DND-41 (cell line): Measurements from ENCODE around the gene GABPB2.

ENCODE experiments used
- EZH2 ChIP-seq: IDR thresholded peaks from 3 replicates; pipeline ENCODE4 v1.6.1; 2012; ENCODE audit warnings: borderline replicate concordance, low read depth, mild to moderate bottlenecking, moderate library complexity, low read length, inconsistent platforms; ENCODE audit not compliant: severe bottlenecking
- TF ChIP-seq, protein P1 (sequence below): IDR thresholded peaks from 2 replicates; pipeline ENCODE4 v1.5.1; 2012; ENCODE audit warnings: borderline replicate concordance, low read length, moderate library complexity, mild to moderate bottlenecking; ENCODE audit not compliant: poor library complexity, severe bottlenecking; ENCODE audit errors: extremely low read depth

DNA sequence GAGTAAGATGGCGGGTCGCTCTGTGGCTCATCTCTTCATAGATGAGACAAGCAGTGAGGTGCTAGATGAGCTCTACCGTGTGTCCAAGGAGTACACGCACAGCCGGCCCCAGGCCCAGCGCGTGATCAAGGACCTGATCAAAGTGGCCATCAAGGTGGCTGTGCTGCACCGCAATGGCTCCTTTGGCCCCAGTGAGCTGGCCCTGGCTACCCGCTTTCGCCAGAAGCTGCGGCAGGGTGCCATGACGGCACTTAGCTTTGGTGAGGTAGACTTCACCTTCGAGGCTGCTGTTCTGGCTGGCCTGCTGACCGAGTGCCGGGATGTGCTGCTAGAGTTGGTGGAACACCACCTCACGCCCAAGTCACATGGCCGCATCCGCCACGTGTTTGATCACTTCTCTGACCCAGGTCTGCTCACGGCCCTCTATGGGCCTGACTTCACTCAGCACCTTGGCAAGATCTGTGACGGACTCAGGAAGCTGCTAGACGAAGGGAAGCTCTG is 88.2 kb downstream of the GABPB2 start:
- TF ChIP-seq, protein P1, sequence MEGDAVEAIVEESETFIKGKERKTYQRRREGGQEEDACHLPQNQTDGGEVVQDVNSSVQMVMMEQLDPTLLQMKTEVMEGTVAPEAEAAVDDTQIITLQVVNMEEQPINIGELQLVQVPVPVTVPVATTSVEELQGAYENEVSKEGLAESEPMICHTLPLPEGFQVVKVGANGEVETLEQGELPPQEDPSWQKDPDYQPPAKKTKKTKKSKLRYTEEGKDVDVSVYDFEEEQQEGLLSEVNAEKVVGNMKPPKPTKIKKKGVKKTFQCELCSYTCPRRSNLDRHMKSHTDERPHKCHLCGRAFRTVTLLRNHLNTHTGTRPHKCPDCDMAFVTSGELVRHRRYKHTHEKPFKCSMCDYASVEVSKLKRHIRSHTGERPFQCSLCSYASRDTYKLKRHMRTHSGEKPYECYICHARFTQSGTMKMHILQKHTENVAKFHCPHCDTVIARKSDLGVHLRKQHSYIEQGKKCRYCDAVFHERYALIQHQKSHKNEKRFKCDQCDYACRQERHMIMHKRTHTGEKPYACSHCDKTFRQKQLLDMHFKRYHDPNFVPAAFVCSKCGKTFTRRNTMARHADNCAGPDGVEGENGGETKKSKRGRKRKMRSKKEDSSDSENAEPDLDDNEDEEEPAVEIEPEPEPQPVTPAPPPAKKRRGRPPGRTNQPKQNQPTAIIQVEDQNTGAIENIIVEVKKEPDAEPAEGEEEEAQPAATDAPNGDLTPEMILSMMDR, result no peak
- no peak for TF ChIP-seq EZH2
